Stimulated activated effector memory CD8-positive, alpha-beta T cell treated with anti-CD3 and anti-CD28 coated beads, Interleukin-12 subunit alpha, Interleukin-12 subunit beta, amount 100 ng/mL, for 72 hours (primary cell): ENCODE results near the gene WAPL.
A peak's percentile ranks its signal among the peaks of the same experiment; 100 is the strongest.

Experiments
- ATAC-seq: fragments of 150-1000 bp; cut with Tn5 transposase; 2 replicates; pipeline ENCODE4 v1.10.0; 2021
- DNase-seq, 2 donors: peaks; one replicate each; pipeline ENCODE4 v3.0.0; 2021 to 2022; ENCODE audit warnings: low spot score in 2 of 2
- H3K27ac Mint-ChIP-seq: one replicate; pipeline ENCODE4 v1.8.0; 2022; ENCODE audit warnings: mild to moderate bottlenecking, mixed read lengths
- H3K36me3 Mint-ChIP-seq: one replicate; pipeline ENCODE4 v1.8.0; 2022; ENCODE audit warnings: mild to moderate bottlenecking, mixed read lengths
- H3K4me1 Mint-ChIP-seq: one replicate; pipeline ENCODE4 v1.8.0; 2022; ENCODE audit warnings: mixed read lengths
- H3K4me3 Mint-ChIP-seq: one replicate; pipeline ENCODE4 v1.8.0; 2022; ENCODE audit warnings: mild to moderate bottlenecking, mixed read lengths
- H3K9me3 Mint-ChIP-seq: one replicate; pipeline ENCODE4 v1.8.0; 2022; ENCODE audit warnings: mixed read lengths

WAPL gene

DNA sequence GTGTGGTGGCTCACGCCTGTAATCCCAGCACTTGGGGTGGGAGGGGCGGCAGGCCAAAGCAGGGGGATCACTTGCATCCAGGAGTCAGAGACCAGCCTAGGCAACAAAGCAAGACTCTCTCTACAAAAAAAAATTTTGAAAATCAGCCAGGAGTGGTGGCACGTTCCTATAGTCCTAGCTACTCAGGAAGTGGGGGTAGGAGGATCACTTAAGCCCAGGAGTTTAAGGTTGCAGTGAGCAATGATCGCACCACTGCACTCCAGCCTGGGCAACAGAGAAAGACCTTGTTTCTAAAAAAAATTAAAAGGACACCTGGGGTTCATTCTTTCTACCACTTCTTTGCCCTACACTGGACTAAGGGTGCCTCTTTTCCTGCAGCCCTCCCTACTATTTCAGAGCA lies 15.1 kb downstream of the WAPL start:
- Mint-ChIP-seq H3K9me3 (no peaks in the 10 kb centered on the region), H3K27ac (peak overlapping the region; percentile 55), H3K4me1 (peaks cover 14% of the 10 kb centered on the region), H3K36me3 (peaks cover 16% of the 10 kb centered on the region), H3K4me3 (no peak overlapping the region)
- ATAC-seq (no peak), DNase-seq (no peak)

DNA sequence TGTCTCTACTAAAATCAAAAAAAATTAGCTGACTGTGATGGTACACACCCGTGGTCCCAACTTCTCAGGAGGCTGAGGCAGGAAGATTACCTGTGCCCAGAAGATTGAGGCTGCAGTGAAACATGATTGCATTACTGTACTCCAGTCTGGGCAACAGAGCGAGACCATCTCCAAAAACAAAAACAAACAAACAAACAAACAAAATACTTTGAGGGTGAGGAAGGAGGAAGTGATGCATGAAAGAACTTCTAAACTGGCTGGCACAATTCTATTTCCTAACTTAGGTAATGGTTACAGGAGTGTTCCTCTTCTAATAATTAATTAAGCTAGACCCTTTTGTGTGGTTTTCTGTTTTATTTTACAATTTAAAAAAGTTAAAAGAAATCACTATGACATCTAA lies 15.5 kb downstream of the WAPL start:
- Mint-ChIP-seq H3K36me3 (peaks cover 16% of the 10 kb centered on the region), H3K4me3 (no peak overlapping the region), H3K27ac (peak overlapping the region; percentile 55), H3K9me3 (no peaks in the 10 kb centered on the region), H3K4me1 (peaks cover 18% of the 10 kb centered on the region)
- DNase-seq (no peak), ATAC-seq (no peak)

DNA sequence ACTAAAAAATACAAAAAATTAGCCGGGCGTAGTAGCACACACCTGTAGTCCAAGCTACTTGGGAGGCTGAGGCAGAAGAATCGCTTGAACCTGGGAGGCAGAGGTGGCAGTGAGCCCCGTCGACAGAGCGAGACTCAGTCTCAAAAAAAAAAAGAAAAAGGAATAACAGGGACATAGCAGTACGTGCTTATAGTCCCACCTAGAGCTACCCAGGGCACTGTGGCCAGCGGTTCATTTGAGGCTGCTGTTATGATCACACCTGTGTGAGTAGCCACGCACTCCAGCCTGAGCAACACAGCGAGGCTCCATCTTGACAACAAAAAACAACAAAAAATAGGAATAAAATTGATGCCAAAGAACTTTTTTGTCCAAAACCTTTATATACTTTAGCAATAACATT lies 17.1 kb downstream of the WAPL start:
- H3K4me3 Mint-ChIP-seq: no peak overlapping the region
- DNase-seq: no peak
- H3K4me1 Mint-ChIP-seq: peaks cover 30% of the 10 kb centered on the region
- H3K9me3 Mint-ChIP-seq: no peaks in the 10 kb centered on the region
- no peak for ATAC-seq
- H3K27ac Mint-ChIP-seq: no peak overlapping the region
- peaks cover 32% of the 10 kb centered on the region for H3K36me3 Mint-ChIP-seq

DNA sequence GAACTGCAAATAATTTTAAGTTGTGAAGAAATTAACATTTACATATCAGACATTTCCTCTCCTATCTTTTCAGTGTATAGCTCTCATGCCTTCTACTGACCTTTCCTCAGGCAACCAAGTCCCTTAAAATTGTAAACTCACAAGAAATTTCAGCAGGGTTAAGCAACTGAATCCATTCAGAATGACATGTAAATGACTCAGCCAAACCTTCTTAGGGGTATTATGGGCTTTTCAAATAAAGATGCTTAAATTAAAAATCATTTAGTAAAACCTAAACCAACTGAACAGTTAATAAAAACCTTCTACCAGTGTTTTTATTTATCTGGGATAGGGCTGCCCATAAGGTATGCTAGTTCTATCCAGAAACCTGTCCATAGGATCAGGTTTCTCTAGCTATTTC lies 20.7 kb downstream of the WAPL start:
- H3K4me3 Mint-ChIP-seq: no peak overlapping the region
- H3K9me3 Mint-ChIP-seq: no peaks in the 10 kb centered on the region
- no peak for DNase-seq
- H3K4me1 Mint-ChIP-seq: peaks cover 30% of the 10 kb centered on the region
- peak overlapping the region; percentile 21 for H3K27ac Mint-ChIP-seq
- H3K36me3 Mint-ChIP-seq: peaks cover 69% of the 10 kb centered on the region
- ATAC-seq: no peak

DNA sequence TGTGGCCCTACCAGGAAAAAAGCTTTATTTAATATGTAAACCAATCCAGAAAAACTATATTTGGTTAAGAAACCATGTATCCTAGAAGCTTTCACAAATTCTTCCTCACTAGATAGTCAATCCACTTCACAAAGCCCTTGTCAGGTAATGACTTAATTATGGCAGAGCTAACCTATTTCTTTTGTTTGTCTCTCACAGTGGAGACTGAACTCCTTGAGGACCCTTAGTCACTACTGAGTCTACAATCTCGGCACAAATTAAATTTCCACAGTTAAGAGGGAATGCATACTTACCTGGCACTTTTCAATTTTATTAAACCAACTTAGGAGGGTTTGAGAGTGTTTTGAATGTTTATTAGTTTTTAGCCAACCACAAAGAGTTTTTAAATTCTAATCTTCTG lies 23.0 kb downstream of the WAPL start:
- no peak for DNase-seq
- Mint-ChIP-seq H3K27ac (no peak overlapping the region), H3K9me3 (no peaks in the 10 kb centered on the region), H3K36me3 (peaks cover 89% of the 10 kb centered on the region), H3K4me3 (no peak overlapping the region), H3K4me1 (peaks cover 30% of the 10 kb centered on the region)
- ATAC-seq: no peak

DNA sequence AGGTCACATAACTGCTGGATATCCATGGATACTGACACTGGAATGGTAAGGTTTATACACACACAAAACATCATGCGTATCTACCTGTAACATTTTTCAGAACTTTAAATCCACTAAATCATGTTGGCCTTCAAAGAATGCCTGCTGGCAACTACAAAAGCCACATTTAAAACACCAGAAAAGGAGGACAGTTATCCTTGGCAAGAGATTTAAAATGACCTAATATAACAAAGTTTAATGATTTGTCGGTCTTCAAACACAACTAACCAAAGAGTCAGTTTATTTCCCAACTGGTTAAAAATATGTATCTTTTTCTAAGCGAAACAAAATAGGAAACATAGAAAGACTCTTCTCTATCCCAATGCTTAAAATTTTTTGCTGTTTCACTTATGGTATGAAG lies 24.0 kb downstream of the WAPL start:
- no peak overlapping the region for H3K27ac Mint-ChIP-seq
- ATAC-seq (no peak), DNase-seq (no peak)
- peaks cover 20% of the 10 kb centered on the region for H3K4me1 Mint-ChIP-seq
- H3K36me3 Mint-ChIP-seq: peaks cover 85% of the 10 kb centered on the region
- H3K4me3 Mint-ChIP-seq: no peak overlapping the region
- H3K9me3 Mint-ChIP-seq: no peaks in the 10 kb centered on the region

DNA sequence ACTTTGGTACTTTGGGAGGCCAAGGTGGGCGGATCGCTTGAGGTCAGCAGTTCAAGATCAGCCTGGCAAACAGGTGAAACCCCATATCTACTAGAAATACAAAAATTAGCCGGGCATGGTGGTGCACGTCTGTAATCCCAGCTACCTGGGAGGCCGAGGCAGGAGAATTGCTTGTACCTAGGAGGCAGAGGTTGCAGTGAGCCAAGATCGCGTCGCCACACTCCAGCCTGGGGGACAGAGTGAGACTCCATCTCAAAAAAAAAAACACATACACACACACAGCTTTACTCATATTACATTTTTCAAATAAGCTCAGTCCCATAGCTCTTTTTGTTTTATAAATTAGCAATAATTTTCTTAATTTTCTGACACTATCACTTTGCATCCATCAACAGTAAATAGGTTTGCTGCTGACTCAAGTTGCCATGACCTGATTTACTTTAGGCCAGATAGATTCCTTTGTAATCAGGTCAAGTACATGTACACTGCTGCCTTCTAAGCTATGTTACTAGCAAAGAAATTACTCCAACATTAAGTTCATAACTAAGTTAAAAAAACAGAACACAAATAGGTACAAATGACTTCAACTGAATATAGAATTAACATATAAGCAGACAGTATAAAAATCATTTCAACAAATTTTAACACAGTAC lies 31.5 kb downstream of the WAPL start:
- H3K4me1 Mint-ChIP-seq: peaks cover 29% of the 10 kb centered on the region
- no peak overlapping the region for H3K27ac Mint-ChIP-seq

DNA sequence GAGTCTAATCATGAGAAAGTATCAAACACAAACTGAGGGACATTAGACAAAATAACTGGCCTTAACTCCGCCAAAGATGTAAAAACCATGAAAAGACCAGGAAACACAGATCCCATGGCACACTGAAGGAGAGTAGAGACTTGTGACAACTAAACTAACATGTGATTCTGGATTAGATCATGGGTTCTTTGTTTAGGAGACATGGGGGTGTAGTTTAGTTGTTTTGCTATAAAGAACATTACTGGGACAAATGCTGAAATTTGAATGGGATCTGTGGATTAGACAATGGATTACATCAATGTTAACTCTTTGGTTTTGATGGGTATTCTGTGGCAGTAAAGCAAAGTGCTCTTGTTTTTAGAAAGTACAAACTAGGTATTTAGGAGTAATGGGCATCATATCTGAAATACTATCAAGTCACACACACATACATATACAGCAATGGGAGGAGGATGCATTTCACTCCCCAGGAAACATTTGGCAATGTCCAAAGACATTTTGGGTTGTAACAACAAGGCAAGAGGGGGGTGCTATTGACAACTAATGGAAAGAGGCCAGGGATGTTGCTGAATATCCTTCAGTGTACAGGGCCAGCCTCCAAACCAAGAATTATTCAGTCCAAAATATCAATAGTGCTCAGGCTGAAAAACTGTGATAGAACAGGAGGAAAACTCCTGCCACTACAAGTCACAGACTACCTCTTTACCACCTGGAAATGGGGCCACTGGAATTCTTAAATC lies 32.4 kb downstream of the WAPL start:
- no peaks in the 10 kb centered on the region for H3K9me3 Mint-ChIP-seq
- H3K4me3 Mint-ChIP-seq: no peak overlapping the region
- peaks cover 29% of the 10 kb centered on the region for H3K4me1 Mint-ChIP-seq
- H3K27ac Mint-ChIP-seq: peak overlapping the region; percentile 7
- ATAC-seq (no peak), DNase-seq (no peak)
- H3K36me3 Mint-ChIP-seq: peaks cover 89% of the 10 kb centered on the region

More for the DNA sequence above, 31.5 kb downstream of the WAPL start:
- Mint-ChIP-seq H3K4me3 (no peak overlapping the region), H3K9me3 (no peaks in the 10 kb centered on the region), H3K36me3 (peaks cover 89% of the 10 kb centered on the region)
- ATAC-seq (no peak), DNase-seq (no peak)

DNA sequence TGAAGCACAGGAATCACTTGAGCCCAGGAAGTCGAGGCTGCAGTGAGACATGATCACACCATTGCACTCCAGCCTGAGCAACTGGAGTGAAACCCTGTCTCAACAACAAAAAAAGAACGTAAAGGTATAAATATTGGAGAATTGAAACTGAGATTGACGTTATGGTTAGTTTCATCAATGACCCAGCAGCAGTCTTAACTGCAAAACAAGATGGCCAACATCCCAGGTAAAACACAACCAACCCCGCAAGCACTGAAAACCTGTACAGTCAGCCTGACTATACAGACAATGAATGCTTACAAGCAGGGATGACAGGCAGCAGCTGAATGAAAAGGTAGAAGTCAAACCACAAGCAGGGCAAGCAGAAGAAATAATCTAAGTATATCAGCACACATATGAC lies 34.7 kb downstream of the WAPL start:
- peaks cover 94% of the 10 kb centered on the region for H3K36me3 Mint-ChIP-seq
- no peak overlapping the region for H3K4me3 Mint-ChIP-seq
- H3K27ac Mint-ChIP-seq: no peak overlapping the region
- no peak for DNase-seq
- ATAC-seq: peak; percentile 31
- H3K4me1 Mint-ChIP-seq: peaks cover 25% of the 10 kb centered on the region
- H3K9me3 Mint-ChIP-seq: no peaks in the 10 kb centered on the region

DNA sequence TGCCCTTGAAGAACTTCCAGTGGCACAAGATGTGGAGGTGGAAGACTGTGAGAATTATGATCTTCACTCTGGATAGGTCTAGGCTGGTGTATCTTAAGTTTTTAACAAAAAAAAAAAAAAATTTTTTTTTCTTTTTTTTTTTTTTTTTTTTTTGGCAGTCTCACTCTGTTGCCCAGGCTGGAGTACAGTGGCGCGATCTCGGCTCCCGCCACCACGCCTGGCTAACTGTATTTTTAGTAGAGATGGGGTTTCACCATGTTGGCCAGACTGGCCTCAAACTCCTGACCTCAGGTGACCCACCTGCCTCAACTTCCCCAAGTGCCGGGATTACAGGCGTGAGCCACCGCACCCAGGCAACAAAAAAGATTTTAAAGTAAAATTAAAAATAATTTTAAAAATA lies 37.9 kb downstream of the WAPL start:
- no peak for ATAC-seq
- H3K36me3 Mint-ChIP-seq: peaks cover 94% of the 10 kb centered on the region
- H3K4me1 Mint-ChIP-seq: peaks cover 32% of the 10 kb centered on the region
- no peak for DNase-seq
- no peaks in the 10 kb centered on the region for H3K9me3 Mint-ChIP-seq
- H3K27ac Mint-ChIP-seq: no peak overlapping the region
- no peak overlapping the region for H3K4me3 Mint-ChIP-seq

DNA sequence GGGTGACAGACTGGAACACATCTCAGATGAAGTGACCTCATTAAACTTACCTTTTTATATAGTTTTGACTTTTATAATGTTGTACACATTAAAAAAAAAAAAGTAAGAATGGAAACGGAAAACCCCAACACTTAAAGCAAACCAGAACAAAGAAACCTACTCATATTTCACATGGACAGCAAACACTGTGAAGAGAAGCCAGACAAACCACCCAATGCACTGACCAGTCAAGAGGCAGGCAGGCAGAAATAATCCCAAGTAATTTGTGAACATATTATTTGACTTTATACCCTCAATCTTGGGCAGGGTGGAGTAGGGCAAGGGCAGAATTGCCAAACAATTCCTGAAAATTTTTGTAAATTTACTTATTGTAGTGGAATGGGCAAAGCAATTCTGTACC lies 39.8 kb downstream of the WAPL start:
- Mint-ChIP-seq H3K27ac (no peak overlapping the region), H3K9me3 (no peaks in the 10 kb centered on the region), H3K4me3 (no peak overlapping the region), H3K4me1 (peaks cover 18% of the 10 kb centered on the region), H3K36me3 (peaks cover 91% of the 10 kb centered on the region)
- ATAC-seq (no peak), DNase-seq (no peak)

DNA sequence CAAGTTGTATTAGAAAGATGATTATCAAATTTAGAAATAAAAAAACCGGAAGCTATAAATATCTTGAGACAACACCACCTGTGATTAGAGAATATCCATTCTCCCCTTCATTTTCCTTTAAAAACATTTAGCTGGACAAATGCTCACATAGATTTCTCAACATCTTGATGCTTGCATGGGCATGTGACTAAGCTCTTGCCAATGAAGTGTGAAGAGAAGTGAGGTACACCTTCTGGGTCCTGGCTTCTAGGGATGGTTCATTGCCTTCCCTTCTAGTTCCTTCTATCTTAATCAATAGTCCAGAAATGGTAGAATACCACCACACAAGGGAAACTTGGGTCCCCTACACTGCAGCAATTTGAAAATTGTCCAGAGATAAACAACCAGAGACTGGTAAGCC lies 41.0 kb downstream of the WAPL start:
- DNase-seq (no peak), ATAC-seq (no peak)
- Mint-ChIP-seq H3K27ac (no peak overlapping the region), H3K4me3 (no peak overlapping the region), H3K36me3 (peaks cover 94% of the 10 kb centered on the region), H3K4me1 (peaks cover 8% of the 10 kb centered on the region), H3K9me3 (no peaks in the 10 kb centered on the region)

DNA sequence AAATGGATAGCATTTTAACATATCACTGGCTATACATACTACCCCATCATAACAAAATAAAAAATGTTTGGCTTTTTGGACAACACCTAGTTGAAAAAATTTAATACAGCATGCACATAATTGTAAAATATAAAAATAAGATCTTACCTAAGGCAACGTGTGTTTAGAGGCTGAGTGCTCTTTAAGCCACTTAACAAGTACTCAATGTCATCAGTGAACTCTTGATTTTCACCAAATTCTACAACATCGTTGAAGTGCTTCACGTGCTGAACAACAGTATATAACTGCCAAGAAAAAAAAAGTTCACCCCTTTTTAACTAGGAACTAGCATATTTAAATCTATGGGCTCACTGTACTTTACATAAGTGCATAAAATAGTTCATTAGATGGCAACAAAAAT lies 49.5 kb downstream of the WAPL start:
- DNase-seq (no peak), ATAC-seq (no peak)
- peaks cover 99% of the 10 kb centered on the region for H3K36me3 Mint-ChIP-seq
- no peak overlapping the region for H3K27ac Mint-ChIP-seq
- peaks cover 7% of the 10 kb centered on the region for H3K4me1 Mint-ChIP-seq
- H3K9me3 Mint-ChIP-seq: no peaks in the 10 kb centered on the region
- no peak overlapping the region for H3K4me3 Mint-ChIP-seq

DNA sequence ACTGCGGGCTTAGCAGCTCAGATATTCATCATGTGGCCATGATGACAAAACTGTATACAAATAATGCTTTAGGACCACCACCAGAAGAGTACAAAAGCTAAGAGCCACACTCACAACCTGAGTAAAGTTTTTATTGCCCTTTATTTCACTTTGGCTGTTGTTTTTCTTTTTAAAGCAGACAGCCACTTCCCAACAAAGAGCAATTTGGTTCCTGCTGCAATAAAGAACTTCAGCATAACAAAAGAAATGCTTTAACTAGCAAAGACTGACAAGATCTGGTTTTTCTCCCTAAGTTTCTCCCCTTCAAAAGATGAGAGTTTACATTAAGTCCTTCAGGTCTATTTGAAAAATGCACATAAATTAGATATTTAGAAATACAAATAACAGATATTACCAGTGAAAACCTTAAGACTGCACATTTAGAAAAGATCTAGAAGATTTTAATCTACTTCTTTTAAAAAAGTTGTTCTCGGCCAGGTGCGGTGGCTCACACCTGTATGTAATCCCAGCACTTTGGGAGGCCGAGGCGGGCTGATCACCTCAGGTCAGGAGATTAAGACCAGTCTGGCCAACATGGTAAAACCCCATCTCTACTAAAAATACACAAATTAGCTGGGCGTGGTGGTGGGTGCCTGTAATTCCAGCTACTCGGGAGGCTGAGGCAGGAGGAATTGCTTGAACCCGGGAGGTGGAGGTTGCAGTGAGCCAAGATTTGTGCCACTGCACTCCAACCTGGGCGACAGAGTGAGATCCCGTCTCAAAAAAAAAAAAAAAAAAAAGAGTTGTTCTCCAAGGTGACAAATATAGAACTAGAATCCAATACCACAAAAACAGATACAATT lies 59.4 kb downstream of the WAPL start:
- H3K4me1 Mint-ChIP-seq: no peaks in the 10 kb centered on the region
- DNase-seq: no peak
- peaks cover 100% of the 10 kb centered on the region for H3K36me3 Mint-ChIP-seq
- ATAC-seq: no peak
- H3K27ac Mint-ChIP-seq: no peak overlapping the region
- H3K4me3 Mint-ChIP-seq: no peak overlapping the region
- H3K9me3 Mint-ChIP-seq: no peaks in the 10 kb centered on the region

DNA sequence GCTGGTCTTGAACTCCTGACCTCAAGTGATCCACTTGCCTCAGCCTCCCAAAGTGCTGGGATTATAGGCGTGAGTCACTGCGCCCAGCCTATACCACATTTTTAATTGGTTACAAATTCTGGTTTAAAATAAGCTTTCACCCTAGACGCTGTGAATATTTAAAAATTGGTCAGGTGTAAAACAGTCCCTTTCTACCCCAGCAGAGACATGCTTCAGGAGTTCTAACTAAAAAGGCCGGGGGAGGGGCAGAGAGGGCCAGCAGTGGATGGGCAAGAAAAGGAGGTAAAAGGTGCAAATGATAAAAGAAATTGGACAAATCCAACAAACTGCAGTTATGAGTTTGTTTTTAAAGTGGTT lies 70.0 kb downstream of the WAPL start:
- no peaks in the 10 kb centered on the region for H3K9me3 Mint-ChIP-seq
- H3K27ac Mint-ChIP-seq: peak overlapping the region; percentile 10
- H3K4me1 Mint-ChIP-seq: no peaks in the 10 kb centered on the region
- DNase-seq: no peak
- no peak overlapping the region for H3K4me3 Mint-ChIP-seq
- H3K36me3 Mint-ChIP-seq: peaks cover 97% of the 10 kb centered on the region
- no peak for ATAC-seq
